HG02938 (cell line): ENCODE data around the gene EIF4E3.

ENCODE experiments used
- ATAC-seq: cut with Tn5 transposase; IDR thresholded peaks from one replicate; pipeline ENCODE4 v1.9.1; 2021; ENCODE audit warnings: mild to moderate bottlenecking, moderate library complexity; ENCODE audit not compliant: unreplicated experiment

The EIF4E3 gene

GRCh38 chr3:71724171-71724453 lies 1.1 kb downstream of the EIF4E3 start:
- ATAC-seq, result no peak

- peak; percentile 47 for ATAC-seq
Observed at GRCh38 chr3:71723452-71724170, 1.6 kb downstream of the EIF4E3 start.

GRCh38 chr3:71722693-71723092 lies 2.5 kb downstream of the EIF4E3 start:
- ATAC-seq, result no peak

GRCh38 chr3:71721651-71722157 lies 3.5 kb downstream of the EIF4E3 start:
- ATAC-seq, result no peak

- no peak for ATAC-seq
Observed at GRCh38 chr3:71721002-71721401, 4.2 kb downstream of the EIF4E3 start.

- ATAC-seq, result no peak
Observed at GRCh38 chr3:71718072-71718471, 7.1 kb downstream of the EIF4E3 start.

GRCh38 chr3:71714595-71714994 lies 10.6 kb downstream of the EIF4E3 start:
- ATAC-seq, result no peak

- no peak for ATAC-seq
Observed at GRCh38 chr3:71713041-71713440, 12.2 kb downstream of the EIF4E3 start.

- ATAC-seq, result peak; percentile 76
Observed at GRCh38 chr3:71710906-71711494, 14.2 kb downstream of the EIF4E3 start.

- ATAC-seq, result no peak
Observed at GRCh38 chr3:71709908-71710511, 15.2 kb downstream of the EIF4E3 start.

GRCh38 chr3:71708476-71709105 lies 16.6 kb downstream of the EIF4E3 start:
- ATAC-seq, result no peak

GRCh38 chr3:71707595-71707994 lies 17.6 kb downstream of the EIF4E3 start:
- ATAC-seq, result no peak

GRCh38 chr3:71705681-71706080 lies 19.5 kb downstream of the EIF4E3 start:
- no peak for ATAC-seq

GRCh38 chr3:71704915-71705314 lies 20.3 kb downstream of the EIF4E3 start:
- no peak for ATAC-seq

GRCh38 chr3:71703797-71704196 lies 21.4 kb downstream of the EIF4E3 start:
- ATAC-seq, result no peak

GRCh38 chr3:71702131-71703024 lies 22.8 kb downstream of the EIF4E3 start:
- no peak for ATAC-seq

- no peak for ATAC-seq
Observed at GRCh38 chr3:71701251-71701762, 23.9 kb downstream of the EIF4E3 start.

GRCh38 chr3:71695000-71695482 lies 30.2 kb downstream of the EIF4E3 start:
- ATAC-seq, result no peak

GRCh38 chr3:71694358-71694999 lies 30.7 kb downstream of the EIF4E3 start:
- ATAC-seq, result no peak

GRCh38 chr3:71693641-71694040 lies 31.6 kb downstream of the EIF4E3 start:
- ATAC-seq, result no peak
